Mesodermal cell (in vitro differentiated cells): ENCODE data around the gene NLRP9. TPM values are rescaled to one million over a fixed set of nuclear protein-coding genes. Genes with fewer than 3 reads are reported as not detected.
"Not testable (repeated sequence)": the region's sequence is repeated elsewhere in the genome, so short reads cannot be mapped to it uniquely, and the experiment has no call there.

Source experiments
- H3K27ac ChIP-seq: 2 replicates; pipeline ENCODE4 v1.7.0; 2013; ENCODE audit warnings: mild to moderate bottlenecking, low read depth, low read length, moderate library complexity; ENCODE audit not compliant: severe bottlenecking
- H3K36me3 ChIP-seq: 2 replicates; pipeline ENCODE4 v1.7.1; 2013; ENCODE audit warnings: mild to moderate bottlenecking, low read length, moderate library complexity; ENCODE audit not compliant: control insufficient read depth, insufficient read depth
- H3K4me1 ChIP-seq: one replicate; pipeline ENCODE4 v1.7.1; 2013; ENCODE audit warnings: mild to moderate bottlenecking, low read length; ENCODE audit not compliant: insufficient read depth, control insufficient read depth, poor library complexity, severe bottlenecking
- H3K4me3 ChIP-seq: 2 replicates; pipeline ENCODE4 v1.7.0; 2013; ENCODE audit warnings: low read length, control low read depth, mild to moderate bottlenecking; ENCODE audit not compliant: insufficient read depth, poor library complexity, severe bottlenecking; ENCODE audit errors: extremely low read depth
- H3K9me3 ChIP-seq: 2 replicates; pipeline ENCODE4 v1.7.1; 2013; ENCODE audit warnings: mild to moderate bottlenecking, low read length, moderate library complexity; ENCODE audit not compliant: control insufficient read depth
- WGBS, 2 experiments: methylation state at CpG; one replicate each; pipeline ENCODE4 v1.1.5; 2013; ENCODE audit warnings: missing lambda C conversion rate in 2 of 2; ENCODE audit not compliant: insufficient coverage in 2 of 2; 5-methylcytosine and 5-hydroxymethylcytosine counted together
- polyA plus RNA-seq, 2 experiments: library from polyadenylated mRNA; stranded (reverse); fragments of 50-300 nt; gene quantifications; one replicate each; pipeline ENCODE4 v1.2.3, GENCODE V29; 2013

Gene NLRP9
- polyA plus RNA-seq (2013, experiment 1 of 2), result not detected
- polyA plus RNA-seq (2013, experiment 2 of 2), result not detected

DNA sequence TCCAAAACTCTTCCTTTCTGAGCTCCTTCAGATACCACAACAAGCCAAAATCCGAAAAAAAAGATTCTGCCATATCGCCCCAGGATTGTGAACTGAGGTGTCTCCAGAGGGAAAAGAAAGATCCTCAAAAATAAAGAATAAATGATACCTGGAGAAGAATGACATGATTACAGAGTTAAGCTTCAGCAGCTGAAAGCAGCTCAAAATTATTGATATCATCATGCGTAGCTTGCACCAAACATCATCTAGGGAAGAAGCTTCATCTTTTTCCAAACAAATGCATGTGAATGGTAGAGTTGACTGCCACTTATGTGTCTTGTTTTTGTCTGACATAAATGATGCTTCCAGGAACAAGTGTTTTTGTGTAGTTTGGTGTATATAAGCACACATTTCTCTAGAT is at the start of gene NLRP9:
Gene NLRP9, minus strand, starts transcription at position 101 of the 400 bp plus-strand sequence. Its CDS starts 28 bp downstream, at position 73.
- 100% methylated on average over 1 of the region's 3 CpGs for WGBS, 2 experiments
- no peaks in the 10 kb centered on the region for H3K4me1 ChIP-seq
- peaks cover 26% of the 10 kb centered on the region for H3K9me3 ChIP-seq
- H3K36me3 ChIP-seq, result no peaks in the 10 kb centered on the region
- no peak within 1 kb of the TSS for H3K4me3 ChIP-seq
- H3K27ac ChIP-seq, result no peak within 1 kb of the TSS

DNA sequence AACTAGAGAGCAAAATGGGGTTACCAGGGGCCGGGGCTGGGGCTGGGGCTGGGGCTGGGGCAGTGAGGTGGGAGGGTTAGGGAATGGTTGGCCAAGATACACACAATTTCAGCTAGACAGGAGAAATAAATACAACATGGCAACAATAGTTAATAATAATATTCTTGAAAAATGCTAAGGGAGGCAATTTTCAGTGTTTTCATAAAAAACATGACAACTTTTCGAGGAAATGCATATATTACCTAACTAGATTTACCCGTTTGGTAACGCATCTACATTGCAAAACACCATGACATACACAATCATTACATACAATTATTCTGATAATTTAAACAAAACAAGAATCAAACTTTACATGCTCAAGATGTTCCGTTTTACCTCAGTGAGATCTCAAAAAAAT is 42.9 kb upstream of the NLRP9 start:
- Histone ChIP-seq H3K4me1 (no peaks in the 10 kb centered on the region), H3K9me3 (peaks cover 43% of the 10 kb centered on the region), H3K4me3 (no peak overlapping the region), H3K36me3 (no peaks in the 10 kb centered on the region), H3K27ac (no peak overlapping the region)
- 73 to 86% methylated on average over 3 of the region's 5 CpGs for WGBS, 2 experiments

DNA sequence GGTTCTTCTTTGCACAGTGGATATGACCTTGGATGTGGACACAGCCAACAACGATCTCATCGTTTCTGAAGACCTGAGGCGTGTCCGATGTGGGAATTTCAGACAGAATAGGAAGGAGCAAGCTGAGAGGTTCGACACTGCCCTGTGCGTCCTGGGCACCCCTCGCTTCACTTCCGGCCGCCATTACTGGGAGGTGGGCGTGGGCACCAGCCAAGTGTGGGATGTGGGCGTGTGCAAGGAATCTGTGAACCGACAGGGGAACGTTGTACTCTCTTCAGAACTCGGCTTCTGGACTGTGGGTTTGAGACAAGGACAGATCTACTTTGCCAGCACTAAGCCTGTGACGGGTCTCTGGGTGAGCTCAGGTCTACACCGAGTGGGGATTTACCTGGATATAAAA is 40.1 kb upstream of the NLRP9 start:
- H3K36me3 ChIP-seq, result no peaks in the 10 kb centered on the region
- H3K9me3 ChIP-seq, result peaks cover 34% of the 10 kb centered on the region
- 66 to 79% methylated on average over 11 to 15 of the region's 16 CpGs for WGBS, 2 experiments
- H3K4me1 ChIP-seq, result no peaks in the 10 kb centered on the region
- no peak overlapping the region for H3K27ac ChIP-seq
- no peak overlapping the region for H3K4me3 ChIP-seq

DNA sequence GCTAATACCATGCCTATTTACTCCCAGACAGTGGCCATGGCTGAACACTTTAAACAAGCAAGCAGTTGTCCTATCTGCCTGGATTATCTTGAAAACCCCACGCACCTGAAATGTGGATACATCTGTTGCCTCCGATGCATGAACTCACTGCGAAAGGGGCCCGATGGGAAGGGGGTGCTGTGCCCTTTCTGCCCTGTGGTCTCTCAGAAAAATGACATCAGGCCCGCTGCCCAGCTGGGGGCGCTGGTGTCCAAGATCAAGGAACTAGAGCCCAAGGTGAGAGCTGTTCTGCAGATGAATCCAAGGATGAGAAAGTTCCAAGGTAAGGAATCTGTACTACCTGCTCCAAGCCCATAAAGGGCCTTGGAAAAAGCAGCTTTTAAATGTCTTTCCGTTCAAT is 39.3 kb upstream of the NLRP9 start:
- Histone ChIP-seq H3K36me3 (no peaks in the 10 kb centered on the region), H3K27ac (no peak overlapping the region), H3K4me3 (no peak overlapping the region), H3K9me3 (peaks cover 32% of the 10 kb centered on the region), H3K4me1 (no peaks in the 10 kb centered on the region)
- WGBS, 2 experiments, result 67 to 68% methylated on average over 7 of the region's 7 CpGs

DNA sequence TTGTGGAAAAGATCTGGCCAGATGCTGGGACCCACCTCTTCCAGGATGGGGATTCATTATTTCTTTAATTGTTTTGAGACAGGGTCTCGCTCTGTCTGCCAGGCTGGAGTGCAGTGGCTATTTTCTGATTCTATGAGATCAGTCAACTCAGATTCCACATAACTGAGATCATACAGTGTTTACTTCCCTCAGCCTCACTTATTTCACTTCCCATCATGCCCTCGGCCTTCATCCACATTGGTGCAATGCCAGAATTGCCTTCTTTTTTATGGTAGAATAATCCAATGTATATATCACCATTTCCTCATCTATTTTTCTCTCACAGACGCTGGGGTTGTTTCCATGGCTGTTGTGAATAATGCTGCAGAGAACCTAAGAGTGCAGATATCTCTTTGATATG is 31.4 kb upstream of the NLRP9 start:
- H3K9me3 ChIP-seq, result peaks cover 18% of the 10 kb centered on the region
- 0% methylated on average over 1 of the region's 3 CpGs; no CpG with 5 or more reads in 1 of the 2 experiments for WGBS, 2 experiments
- not testable (repeated sequence) for H3K36me3 ChIP-seq, H3K4me1 ChIP-seq, H3K27ac ChIP-seq, H3K4me3 ChIP-seq

DNA sequence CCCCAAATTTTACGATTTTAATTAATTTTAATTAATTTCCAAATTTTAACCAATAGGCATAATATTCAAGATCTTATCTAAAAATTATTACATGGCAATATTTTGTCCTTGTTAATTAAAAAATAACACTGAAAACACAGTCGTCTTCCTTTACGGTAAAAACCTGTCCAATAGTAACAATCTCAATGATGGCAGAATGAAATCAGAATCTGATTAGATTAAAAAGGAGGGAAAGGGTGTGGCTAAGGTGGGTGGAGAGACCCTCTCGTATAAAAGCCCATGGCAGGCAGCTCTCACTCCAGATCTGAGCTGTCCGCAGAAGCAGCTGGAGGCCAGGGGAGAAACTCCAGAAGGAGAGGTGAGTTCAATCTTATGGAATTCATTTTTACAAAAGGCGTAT is 30.6 kb upstream of the NLRP9 start, which contains the start of gene RFPL4AL1:
Gene RFPL4AL1, plus strand, starts transcription at position 301 of the 400 bp plus-strand sequence. CDS start 2,687 bp downstream, outside the sequence.
- H3K4me3 ChIP-seq, H3K36me3 ChIP-seq, H3K27ac ChIP-seq, H3K4me1 ChIP-seq: not testable (repeated sequence)
- WGBS, 2 experiments, result 54 to 57% methylated on average over 2 of the region's 6 CpGs
- H3K9me3 ChIP-seq, result peaks cover 18% of the 10 kb centered on the region

DNA sequence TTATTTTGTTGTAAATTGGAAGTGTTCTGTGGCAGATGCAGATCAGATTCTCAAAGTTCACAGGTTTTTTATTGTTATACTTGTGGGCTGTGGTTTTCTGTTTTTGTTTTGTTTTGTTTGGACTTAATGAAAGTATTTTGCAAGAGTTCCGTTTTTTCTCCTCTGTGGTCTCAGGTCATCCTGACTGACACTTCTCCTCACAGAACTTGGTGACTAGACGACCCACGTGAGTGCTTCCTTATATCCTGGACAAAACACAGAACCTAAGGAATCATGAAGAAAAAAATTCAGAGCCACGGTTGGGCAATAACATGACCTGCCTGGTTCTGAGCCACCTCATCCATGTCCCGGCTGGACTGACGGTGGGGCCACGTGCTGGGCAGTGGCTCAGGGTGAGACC is 28.3 kb upstream of the NLRP9 start:
- H3K4me3 ChIP-seq, result no peak overlapping the region
- no peaks in the 10 kb centered on the region for H3K36me3 ChIP-seq
- WGBS, 2 experiments, result 65 to 70% methylated on average over 5 to 7 of the region's 7 CpGs
- H3K9me3 ChIP-seq, result peaks cover 17% of the 10 kb centered on the region
- no peak overlapping the region for H3K27ac ChIP-seq
- no peaks in the 10 kb centered on the region for H3K4me1 ChIP-seq

DNA sequence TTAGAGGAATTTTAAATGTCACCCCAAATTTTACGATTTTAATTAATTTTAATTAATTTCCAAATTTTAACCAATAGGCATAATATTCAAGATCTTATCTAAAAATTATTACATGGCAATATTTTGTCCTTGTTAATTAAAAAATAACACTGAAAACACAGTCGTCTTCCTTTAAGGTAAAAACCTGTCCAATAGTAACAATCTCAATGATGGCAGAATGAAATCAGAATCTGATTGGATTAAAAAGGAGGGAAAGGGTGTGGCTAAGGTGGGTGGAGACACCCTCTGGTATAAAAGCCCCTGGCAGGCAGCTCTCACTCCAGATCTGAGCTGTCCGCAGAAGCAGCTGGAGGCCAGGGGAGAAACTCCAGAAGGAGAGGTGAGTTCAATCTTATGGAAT is 20.6 kb upstream of the NLRP9 start, which contains the start of gene RFPL4A:
Gene RFPL4A, plus strand, starts transcription at position 301 of the 400 bp plus-strand sequence. CDS start 2,704 bp downstream, outside the sequence.
- not testable (repeated sequence) for H3K4me3 ChIP-seq, H3K27ac ChIP-seq, H3K4me1 ChIP-seq, H3K36me3 ChIP-seq
- H3K9me3 ChIP-seq, result peaks cover 29% of the 10 kb centered on the region
- 60 to 71% methylated on average over 1 of the region's 3 CpGs for WGBS, 2 experiments

DNA sequence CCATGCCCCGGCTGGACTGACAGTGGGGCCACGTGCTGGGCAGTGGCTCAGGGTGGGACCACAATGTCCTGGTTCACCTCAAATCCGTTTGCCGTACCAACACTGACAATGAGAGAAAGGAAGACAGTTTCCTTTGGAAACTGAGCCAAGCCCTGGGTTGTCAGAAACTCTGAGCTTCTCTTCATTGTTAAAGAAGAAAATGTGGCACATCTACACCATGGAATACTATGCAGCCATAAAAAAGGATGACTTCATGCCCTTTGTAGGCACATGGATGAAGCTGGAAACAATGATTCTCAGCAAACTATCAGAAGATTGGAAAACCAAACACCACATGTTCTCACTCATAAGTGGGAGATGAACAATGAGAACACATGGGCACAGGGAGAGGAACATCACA is 18.6 kb upstream of the NLRP9 start:
- 50 to 60% methylated on average over 3 to 4 of the region's 4 CpGs for WGBS, 2 experiments
- H3K9me3 ChIP-seq, result peaks cover 36% of the 10 kb centered on the region
- not testable (repeated sequence) for H3K27ac ChIP-seq, H3K36me3 ChIP-seq, H3K4me1 ChIP-seq, H3K4me3 ChIP-seq

DNA sequence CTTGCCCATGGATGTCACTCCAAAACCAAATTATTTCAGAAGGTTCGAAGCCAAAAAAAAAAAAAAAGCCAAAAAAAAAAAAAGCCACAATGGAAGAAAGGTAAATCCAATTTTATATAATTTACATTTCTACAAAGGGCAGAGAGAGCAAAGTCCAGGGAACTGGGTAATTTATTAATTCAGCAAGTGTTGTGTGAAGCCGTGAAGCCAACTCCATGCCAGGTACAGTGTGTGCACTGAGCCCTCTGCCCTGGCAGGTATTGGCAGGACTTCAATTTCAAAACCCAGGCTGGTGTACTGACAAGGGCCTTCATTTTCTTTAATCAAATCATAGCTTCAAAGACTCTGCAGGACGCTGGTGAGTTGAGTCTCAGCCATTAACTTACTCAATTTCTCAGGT is 15.2 kb upstream of the NLRP9 start:
- H3K27ac ChIP-seq, result no peak overlapping the region
- no peaks in the 10 kb centered on the region for H3K36me3 ChIP-seq
- no peaks in the 10 kb centered on the region for H3K4me1 ChIP-seq
- WGBS, 2 experiments, result 30 to 100% methylated on average over 1 to 2 of the region's 3 CpGs
- H3K4me3 ChIP-seq, result no peak overlapping the region
- H3K9me3 ChIP-seq, result peaks cover 28% of the 10 kb centered on the region

DNA sequence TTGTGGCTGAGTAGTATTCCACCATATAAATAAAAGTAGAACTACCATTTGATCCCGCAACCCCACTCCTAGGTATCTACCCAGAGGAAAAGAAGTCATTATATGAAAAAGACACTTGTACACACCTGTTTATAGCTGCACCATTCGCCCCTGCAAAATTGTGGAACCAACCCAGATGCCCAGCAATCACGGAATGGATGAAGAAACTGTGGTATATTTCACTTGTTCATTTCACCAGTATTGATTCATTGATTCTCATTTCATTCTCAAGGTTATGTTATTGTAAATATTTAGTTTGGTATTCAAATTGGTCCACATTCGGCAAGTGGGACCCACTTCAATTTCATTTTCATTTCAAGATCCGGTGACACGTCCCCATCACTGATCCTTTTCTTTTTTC is 12.5 kb upstream of the NLRP9 start:
- Histone ChIP-seq H3K4me3 (no peak overlapping the region), H3K9me3 (peaks cover 24% of the 10 kb centered on the region), H3K27ac (no peak overlapping the region), H3K36me3 (no peaks in the 10 kb centered on the region), H3K4me1 (no peaks in the 10 kb centered on the region)
- WGBS, 2 experiments, result 70 to 80% methylated on average over 1 to 2 of the region's 6 CpGs
